AG04449 (cell line): ENCODE measurements around the gene OR51M1.
"Not testable (repeated sequence)": the region's sequence is repeated elsewhere in the genome, so short reads cannot be mapped to it uniquely, and the experiment has no call there.

ENCODE experiments used
- CTCF ChIA-PET: fragments of 350-600 bp; formaldehyde crosslinking; extraction: SDS; loops from one replicate; lab custom pipeline; 2021; ENCODE audit warnings: antibody characterized with exemption; lab: Yijun Ruan, JAX
- POLR2A ChIA-PET: fragments of 400-600, 350-600 bp; formaldehyde crosslinking; extraction: SDS; loops from one replicate; lab custom pipeline; 2020; ENCODE audit warnings: antibody characterized with exemption, inconsistent platforms; lab: Yijun Ruan, JAX
- DNase-seq: peaks from one replicate; pipeline ENCODE4 v3.0.0-alpha.2; 2010; ENCODE audit warnings: low read depth, low spot score
- H3K4me3 ChIP-seq: 2 replicates; pipeline ENCODE4 v1.5.1; 2011; ENCODE audit warnings: low read depth, mild to moderate bottlenecking, control low read depth, low read length
- TF ChIP-seq, protein P1 (sequence below): IDR thresholded peaks from one replicate; pipeline ENCODE4 v1.5.1; 2011; ENCODE audit warnings: mild to moderate bottlenecking, moderate library complexity, low read length, control low read depth, inconsistent platforms; ENCODE audit not compliant: insufficient read depth; ENCODE audit errors: missing control alignments

The OR51M1 gene

DNA sequence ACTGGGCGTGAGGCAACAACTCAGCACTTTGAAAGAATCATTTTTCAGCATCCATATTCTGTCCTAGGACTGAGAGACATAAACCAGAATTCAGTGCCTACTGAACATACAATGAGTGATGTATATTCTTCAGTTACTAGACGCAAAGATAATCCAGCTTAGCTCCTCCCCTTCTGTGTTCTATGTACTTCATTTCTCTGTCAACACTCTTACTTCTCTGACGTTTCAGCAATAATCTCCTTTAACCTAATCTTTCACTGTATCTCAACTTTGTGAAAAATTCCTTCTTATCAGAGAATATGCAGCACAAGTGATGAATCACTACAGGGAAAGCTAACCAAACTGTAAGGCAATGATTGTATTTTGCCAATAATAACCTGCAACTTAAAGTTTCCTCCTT lies 37.8 kb upstream of the OR51M1 start:
- no peak for DNase-seq
- ChIA-PET POLR2A (interaction anchor here (0.9 kb wide), 1 partner anchor 18 kb away, joined by 4 read pairs; no protein-coding TSS in a partner anchor), CTCF (interaction anchor here (1.3 kb wide), 1 partner anchor 17 kb away, joined by 5 read pairs; no protein-coding TSS in a partner anchor)
- no peak overlapping the region for H3K4me3 ChIP-seq
- TF ChIP-seq, protein P1, sequence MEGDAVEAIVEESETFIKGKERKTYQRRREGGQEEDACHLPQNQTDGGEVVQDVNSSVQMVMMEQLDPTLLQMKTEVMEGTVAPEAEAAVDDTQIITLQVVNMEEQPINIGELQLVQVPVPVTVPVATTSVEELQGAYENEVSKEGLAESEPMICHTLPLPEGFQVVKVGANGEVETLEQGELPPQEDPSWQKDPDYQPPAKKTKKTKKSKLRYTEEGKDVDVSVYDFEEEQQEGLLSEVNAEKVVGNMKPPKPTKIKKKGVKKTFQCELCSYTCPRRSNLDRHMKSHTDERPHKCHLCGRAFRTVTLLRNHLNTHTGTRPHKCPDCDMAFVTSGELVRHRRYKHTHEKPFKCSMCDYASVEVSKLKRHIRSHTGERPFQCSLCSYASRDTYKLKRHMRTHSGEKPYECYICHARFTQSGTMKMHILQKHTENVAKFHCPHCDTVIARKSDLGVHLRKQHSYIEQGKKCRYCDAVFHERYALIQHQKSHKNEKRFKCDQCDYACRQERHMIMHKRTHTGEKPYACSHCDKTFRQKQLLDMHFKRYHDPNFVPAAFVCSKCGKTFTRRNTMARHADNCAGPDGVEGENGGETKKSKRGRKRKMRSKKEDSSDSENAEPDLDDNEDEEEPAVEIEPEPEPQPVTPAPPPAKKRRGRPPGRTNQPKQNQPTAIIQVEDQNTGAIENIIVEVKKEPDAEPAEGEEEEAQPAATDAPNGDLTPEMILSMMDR, result no peak

DNA sequence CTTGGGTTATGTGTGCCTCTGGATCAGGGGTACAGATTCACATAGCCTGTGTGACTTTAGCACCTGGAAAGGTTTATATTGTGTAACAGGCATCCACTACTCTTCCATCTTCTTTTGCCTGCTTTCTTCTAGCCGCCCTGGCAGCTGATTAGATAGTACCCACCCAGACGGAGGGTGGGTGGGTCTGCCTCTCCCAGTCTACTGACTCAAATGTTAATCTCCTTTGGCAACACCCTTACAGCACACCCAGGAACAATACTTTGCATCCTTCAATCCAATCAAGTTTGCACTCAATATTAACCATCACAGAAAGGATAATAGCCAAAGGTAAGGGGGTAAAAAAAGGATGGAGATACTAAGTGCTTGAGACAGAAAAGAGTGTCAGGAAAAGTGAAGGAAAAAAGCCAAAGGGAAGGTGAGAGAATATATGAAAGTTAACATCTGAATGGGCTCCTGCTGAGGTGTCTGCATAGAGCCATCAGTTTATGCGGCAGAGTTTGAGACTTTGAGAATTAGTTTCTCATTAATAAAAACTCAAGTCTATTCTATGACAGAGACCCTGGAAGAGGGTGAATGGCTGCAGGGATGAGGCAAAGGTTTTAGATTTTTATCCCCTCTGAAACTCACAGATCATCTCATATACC lies 34.9 kb upstream of the OR51M1 start:
- TF ChIP-seq, protein P1, result no peak
- no peak for DNase-seq
- ChIA-PET CTCF (no interaction called here), POLR2A (no interaction called here)
- H3K4me3 ChIP-seq, result no peak overlapping the region

DNA sequence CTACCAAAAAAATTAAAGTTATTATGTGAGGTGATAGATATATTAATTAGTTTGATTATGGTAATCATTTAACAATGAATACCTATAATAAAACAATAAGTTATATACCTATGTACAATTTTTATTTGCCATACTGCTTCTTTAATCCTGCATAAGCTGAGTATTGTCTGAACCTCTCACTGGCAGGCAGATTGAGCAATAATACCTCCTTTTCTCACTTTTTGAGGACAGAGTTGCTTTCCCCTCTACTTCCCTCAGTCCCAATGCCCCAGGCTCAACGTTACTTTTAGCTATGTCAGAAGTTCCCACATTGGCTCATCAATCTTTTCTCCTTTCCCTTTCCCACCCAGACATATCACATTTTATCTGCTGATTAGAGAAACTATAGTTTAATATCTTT lies 34.1 kb upstream of the OR51M1 start:
- no peak for DNase-seq
- TF ChIP-seq, protein P1, result no peak
- H3K4me3 ChIP-seq, result no peak overlapping the region
- ChIA-PET CTCF (interaction anchor here (1.4 kb wide), 1 partner anchor 60 kb away, joined by 3 read pairs; no protein-coding TSS in a partner anchor), POLR2A (no interaction called here)

DNA sequence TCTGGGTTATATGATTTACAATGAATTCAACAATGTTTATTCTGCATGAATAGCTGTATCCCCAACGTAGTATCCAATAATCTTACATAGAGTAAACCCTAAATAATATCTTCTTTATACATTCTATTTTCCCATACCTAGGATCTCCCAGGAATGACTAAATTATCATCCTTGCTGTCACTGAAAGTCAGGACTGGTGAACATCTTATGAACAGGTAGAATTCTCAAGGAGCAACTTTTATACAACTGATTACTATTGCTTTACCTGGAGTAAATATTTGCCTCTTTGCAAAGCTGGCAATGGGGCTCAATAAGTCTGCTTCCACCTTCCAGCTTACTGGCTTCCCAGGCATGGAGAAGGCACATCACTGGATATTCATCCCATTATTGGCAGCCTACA lies 32.4 kb upstream of the OR51M1 start, which contains the start of gene OR51B6:
TSS of gene OR51B6 (plus strand) at position 301 of the 400 bp plus-strand sequence. CDS start at position 301, 0 bp downstream.
- no peak within 1 kb of the TSS for H3K4me3 ChIP-seq
- TF ChIP-seq, protein P1, result no peak
- DNase-seq, result no peak
- CTCF ChIA-PET, result interaction anchor here (1.7 kb wide), 1 partner anchor 11 kb away, joined by 3 read pairs; no protein-coding TSS in a partner anchor
- POLR2A ChIA-PET, result no interaction called here

DNA sequence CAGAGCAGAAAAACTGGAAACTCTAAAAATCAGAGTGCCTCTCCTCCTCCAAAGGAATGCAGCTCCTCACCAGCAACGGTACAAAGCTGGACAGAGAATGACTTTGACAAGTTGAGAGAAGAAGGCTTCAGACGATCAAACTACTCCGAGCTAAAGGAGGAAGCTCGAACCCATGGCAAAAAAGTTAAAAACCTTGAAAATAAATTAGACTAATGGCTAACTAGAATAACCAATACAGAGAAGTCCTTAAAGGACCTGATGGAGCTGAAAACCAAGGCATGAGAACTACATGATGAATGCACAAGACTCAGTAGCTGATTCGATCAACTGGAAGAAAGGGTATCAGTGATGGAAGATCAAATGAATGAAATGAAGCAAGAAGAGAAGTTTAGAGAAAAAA lies 27.6 kb upstream of the OR51M1 start:
- CTCF ChIA-PET, H3K4me3 ChIP-seq, POLR2A ChIA-PET, DNase-seq: not testable (repeated sequence)

DNA sequence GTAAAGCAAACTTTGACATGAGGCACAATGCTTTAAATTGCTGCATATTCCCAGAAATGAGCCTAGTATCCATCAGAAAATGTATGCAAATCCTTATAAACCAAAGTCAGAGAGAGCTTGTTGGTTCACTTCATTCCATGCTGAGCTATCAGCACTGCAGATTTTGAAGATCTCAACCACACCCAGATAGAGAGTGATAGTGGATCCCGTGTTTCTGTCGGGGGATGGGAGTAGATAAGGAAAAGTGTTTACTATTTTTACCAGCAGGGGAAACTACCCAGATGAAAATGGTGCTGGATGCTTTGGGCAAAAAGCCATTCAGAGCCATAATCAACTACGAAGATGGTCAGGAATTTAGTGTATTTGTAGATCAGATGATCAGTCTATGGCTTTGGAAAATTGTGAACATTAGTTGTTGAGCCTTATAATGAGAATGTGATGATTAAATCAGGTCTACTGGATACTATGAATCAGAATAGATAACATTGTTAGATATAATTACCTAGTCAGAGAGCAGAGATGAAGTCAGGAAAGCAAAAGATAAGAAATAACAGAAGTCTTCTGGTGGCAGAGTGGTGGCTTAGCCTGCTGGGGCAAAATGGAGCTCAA lies 21.5 kb upstream of the OR51M1 start:
- POLR2A ChIA-PET, result no interaction called here
- TF ChIP-seq, protein P1, result no peak
- no peak overlapping the region for H3K4me3 ChIP-seq
- DNase-seq, result no peak
- CTCF ChIA-PET, result interaction anchor here (1.0 to 2.6 kb wide), 3 partner anchors 11 to 158 kb away, joined by 3 to 12 read pairs (median 5); partner anchors contain the start of gene OR51B6
